GM19035 (cell line): Measurements from ENCODE around the gene TXNDC11.

ENCODE experiments used
- ATAC-seq: cut with Tn5 transposase; IDR thresholded peaks from one replicate; pipeline ENCODE4 v1.9.1; 2021; ENCODE audit not compliant: unreplicated experiment

The TXNDC11 gene

DNA sequence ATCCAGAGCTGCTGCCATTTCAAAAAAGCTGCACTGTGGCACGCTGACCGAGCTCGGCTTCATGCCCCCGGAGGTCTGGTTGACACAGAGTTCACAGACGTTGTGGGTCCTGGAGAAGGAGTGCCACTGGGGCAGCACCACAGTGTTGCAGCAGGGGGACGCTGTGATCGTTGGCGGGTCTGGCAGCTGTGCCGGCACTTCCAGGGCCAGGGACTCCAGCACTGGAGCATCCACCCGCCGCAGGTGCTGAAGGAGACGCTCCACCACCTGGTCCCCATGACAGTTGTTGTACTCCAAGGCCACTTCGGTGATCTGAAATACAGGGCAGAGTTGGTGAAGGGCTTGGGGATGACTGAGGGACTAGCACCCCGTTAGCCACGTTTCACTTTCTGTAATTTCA, 50.9 kb downstream of the TXNDC11 start:
- ATAC-seq, result no peak

DNA sequence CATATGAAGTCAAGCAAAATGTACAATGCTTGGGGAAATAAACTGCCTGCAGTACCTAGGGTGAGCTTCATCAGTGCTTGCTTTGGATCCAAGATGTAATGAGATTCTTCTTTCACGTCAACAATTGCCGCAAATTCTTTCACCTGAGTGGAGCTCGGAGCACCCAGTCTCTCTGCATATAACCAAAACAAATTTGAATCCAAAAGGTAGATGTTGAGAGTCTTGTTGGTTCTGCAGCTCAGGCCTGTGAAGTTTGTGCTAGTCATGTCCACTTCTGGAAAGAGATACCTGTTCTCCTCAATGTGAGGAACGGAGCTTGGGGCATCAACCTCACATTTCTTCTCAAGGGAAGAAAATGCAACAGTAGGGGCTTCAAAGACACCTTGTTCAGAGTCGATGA, 51.4 kb downstream of the TXNDC11 start:
- ATAC-seq, result no peak

DNA sequence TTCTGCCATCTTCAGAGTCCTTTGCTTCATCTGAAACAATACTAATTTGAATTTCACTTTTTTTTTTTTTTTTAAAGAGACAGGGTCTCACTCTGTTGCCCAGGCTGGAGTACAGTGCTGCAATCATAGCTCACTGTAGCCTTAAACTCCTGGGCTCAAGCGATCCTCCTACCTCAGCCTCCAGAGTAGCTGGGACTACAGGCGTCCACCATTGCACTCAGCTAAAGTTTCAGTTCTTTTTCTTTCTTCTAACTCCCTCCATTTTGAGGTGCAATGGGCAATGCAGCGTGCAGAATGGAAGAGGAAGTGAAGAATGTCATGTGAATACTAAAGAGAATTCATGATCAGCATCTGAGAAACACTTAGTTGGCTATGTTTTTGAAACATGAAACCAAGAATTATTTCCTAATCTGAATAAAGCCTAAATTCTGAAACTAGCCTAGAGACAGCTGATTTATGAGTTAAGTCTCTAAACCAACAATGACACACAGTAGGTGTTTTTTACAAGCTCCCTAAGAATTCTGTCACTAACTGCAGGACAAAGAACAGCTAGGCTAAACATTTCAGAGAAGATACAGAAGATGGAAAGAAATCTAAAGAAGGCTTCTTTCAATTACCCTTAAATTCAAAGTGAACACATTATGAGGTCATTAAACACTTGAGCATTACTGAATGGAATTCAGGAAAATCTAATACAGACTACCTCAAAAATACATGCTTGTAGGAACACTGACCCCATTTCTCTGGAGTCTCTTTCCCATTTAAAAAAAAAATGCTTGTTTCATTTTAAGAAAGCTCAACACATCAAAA, 53.4 kb downstream of the TXNDC11 start:
- ATAC-seq, result peak; percentile 83

DNA sequence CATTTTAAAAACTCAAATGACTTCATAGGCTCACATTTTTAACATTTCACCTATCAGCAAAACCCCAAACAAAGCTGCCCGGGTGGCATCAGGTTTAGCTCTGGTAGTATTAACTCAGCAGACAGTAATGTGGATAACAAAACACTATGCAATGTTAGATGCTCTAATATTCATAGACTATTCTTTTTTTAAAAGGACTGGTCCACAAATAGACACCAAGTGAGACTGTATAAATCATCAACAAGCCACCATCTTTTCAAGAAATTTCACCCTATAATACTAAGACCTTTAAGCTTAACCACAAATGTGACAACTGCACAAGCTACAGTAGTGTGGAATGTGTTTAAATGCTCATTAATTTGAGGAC, 54.2 kb downstream of the TXNDC11 start:
- ATAC-seq, result no peak

- ATAC-seq, result no peak
Measured at GRCh38 chr16:11687601-11688519, 54.8 kb downstream of the TXNDC11 start.

DNA sequence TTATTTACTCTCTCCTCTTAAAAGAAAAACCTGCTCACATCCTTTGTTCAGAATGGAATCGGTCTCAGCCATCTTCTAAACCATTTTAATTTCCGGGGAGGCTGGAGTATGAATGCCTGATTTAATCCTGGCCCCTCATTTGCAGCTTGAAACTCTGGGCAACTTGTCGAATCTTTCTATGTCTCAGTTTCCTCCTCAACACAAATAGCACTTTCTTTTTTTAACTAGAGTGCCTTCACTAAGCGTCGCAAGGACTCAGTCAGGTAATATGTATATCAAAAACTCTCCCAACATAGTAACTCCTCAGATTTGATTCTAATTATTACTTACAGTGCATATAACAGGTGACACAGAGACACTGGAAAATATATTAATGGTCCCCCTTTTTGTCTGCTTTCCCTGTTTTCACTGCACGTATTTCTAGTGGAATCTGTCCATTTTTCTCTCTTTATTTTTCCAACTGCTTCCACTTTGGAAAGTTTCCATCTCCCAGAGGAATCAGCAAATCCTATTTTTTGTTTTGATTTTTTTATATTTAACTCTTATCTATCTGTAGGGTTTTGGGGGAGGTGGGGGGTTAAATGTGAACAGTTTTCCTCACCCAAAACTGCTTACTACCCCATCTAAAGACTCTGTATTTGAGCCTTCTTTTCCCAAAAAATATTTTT, 55.8 kb downstream of the TXNDC11 start:
- no peak for ATAC-seq

GRCh38 chr16:11685844-11686618, 56.6 kb downstream of the TXNDC11 start:
- ATAC-seq, result no peak

DNA sequence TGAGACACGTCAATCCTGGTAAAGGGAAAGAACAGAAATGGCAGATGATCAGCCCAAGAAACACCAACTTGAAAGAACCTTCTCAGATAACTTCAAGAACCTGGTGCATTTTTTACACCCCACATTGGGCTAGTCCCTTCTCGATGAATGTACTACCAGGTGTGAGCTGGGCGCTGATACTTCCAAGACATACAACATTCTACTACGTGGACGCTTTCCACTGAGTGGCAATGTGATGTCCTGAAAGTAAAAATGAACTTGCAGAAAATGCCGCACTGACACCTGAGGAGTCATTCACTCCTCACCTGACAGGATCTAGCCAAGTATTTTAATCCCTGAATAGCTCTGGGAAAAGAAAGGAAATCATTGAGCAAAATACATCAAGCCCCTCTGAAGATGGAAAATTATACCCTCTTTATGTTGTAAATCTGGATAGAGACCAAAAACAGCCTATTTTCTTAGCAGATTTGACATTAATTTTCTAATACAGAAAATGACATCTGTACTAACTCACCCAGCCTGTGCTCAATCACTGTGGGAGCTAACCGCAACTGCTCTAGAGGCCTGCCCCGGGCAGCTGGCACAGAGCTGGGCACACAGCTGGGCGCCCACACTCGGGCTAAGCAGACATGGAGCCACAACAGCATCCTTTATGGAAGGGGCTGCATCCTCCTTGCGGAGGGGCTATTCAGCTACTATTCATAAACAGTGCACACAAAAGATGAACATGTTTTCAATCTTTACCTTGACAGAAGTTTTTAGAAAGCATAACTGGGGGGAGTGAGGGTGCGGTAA, 58.2 kb downstream of the TXNDC11 start:
- ATAC-seq, result no peak

DNA sequence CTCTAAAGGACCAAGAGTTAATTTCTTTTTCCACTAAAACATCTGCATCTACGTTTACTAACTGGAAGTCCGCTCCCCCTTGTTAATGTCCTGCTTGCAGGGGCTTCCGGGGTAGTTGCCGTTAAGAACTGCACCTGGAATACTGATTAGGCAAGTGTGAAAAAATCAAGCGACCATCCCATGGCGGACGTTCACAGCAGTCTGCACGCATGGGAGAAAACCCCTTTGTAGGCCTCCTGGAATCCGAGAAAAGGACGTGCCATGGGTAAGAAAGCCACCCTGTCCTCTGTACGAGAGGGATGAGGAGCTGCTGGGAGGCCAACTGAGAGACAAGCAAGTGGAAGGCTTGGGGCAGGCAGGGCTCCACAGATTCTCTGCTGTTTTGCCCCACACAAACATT, 59.5 kb downstream of the TXNDC11 start:
- ATAC-seq, result no peak

- no peak for ATAC-seq
Measured at GRCh38 chr16:11682655-11683096, 60.0 kb downstream of the TXNDC11 start.

GRCh38 chr16:11681976-11682654, 60.5 kb downstream of the TXNDC11 start:
- ATAC-seq, result no peak

- ATAC-seq, result no peak
Measured at GRCh38 chr16:11681556-11681955, 61.1 kb downstream of the TXNDC11 start.

- ATAC-seq, result no peak
Measured at GRCh38 chr16:11679941-11680911, 62.4 kb downstream of the TXNDC11 start.

DNA sequence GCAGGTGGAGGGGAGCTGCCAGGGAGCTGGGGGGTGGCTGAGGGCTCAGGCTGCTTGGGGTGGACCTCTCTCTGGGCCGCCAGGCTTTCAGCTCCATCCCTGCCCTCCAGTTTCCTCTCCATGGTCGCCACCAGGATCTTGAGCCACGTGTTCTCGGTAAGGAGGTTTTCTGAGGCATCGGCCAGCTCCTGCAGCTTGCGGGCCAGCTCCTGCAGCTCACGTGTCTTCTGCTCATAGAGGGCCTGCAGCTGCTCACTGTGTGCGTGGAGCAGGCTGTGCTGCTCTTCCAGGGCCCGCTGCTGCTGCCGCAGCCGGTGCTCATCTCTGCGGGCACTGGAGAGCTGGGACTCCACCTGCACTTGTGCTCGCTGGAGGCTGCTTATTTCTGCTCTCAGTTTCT, 63.4 kb downstream of the TXNDC11 start:
- no peak for ATAC-seq

- no peak for ATAC-seq
Measured at GRCh38 chr16:11677959-11678881, 64.4 kb downstream of the TXNDC11 start.

GRCh38 chr16:11677451-11677951, 65.2 kb downstream of the TXNDC11 start:
- no peak for ATAC-seq

DNA sequence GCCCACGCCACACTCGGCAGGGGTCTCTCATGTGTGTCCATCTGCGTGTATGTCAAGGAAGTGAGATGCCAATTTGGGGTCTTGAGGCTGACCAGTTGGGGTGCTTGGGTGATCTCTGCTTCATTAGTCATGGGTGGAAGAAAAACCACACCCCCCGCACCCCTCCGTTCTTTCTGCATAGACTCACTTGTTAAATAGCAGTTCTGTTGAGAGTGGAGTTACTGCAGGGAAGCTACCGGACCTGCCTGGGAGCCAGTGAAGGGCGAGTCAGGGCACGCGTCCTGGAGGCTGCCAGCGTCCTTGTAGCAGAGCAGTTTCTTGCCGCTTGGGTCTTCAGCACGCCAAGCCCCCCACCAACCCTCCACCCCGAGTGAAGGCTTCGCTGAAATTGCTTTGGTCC, 65.9 kb downstream of the TXNDC11 start:
- ATAC-seq, result no peak
